GM18511 (cell line): ENCODE results near the gene NIPAL3.
"Not testable (repeated sequence)": the region's sequence is repeated elsewhere in the genome, so short reads cannot be mapped to it uniquely, and the experiment has no call there.

Experiments used
- ATAC-seq: cut with Tn5 transposase; IDR thresholded peaks from one replicate; pipeline ENCODE4 v1.9.1; 2021; ENCODE audit warnings: mild to moderate bottlenecking, moderate library complexity; ENCODE audit not compliant: unreplicated experiment

The NIPAL3 gene

GRCh38 chr1:24487455-24487854, 71.9 kb downstream of the NIPAL3 start:
- ATAC-seq, result no peak

- not testable (repeated sequence) for ATAC-seq
Observed at GRCh38 chr1:24488159-24488558, 72.6 kb downstream of the NIPAL3 start.

GRCh38 chr1:24489674-24490073, 74.1 kb downstream of the NIPAL3 start:
- ATAC-seq, result no peak

- ATAC-seq, result no peak
Observed at GRCh38 chr1:24490101-24490781, 74.6 kb downstream of the NIPAL3 start.

- ATAC-seq, result no peak
Observed at GRCh38 chr1:24491577-24492360, 76.2 kb downstream of the NIPAL3 start.

GRCh38 chr1:24492935-24493334, 77.3 kb downstream of the NIPAL3 start:
- ATAC-seq, result not testable (repeated sequence)

GRCh38 chr1:24493785-24494184, 78.2 kb downstream of the NIPAL3 start:
- no peak for ATAC-seq

GRCh38 chr1:24498589-24498988, 83.0 kb downstream of the NIPAL3 start:
- no peak for ATAC-seq

GRCh38 chr1:24500448-24501048, 84.9 kb downstream of the NIPAL3 start:
- ATAC-seq, result no peak

GRCh38 chr1:24501371-24502064, 85.9 kb downstream of the NIPAL3 start:
- ATAC-seq, result no peak

GRCh38 chr1:24502065-24502708, 86.6 kb downstream of the NIPAL3 start:
- ATAC-seq, result no peak

- no peak for ATAC-seq
Observed at GRCh38 chr1:24502709-24503058, 87.1 kb downstream of the NIPAL3 start, which contains the start of gene RCAN3. Gene RCAN3 (plus strand): TSS chr1:24502836. CDS start chr1:24514373, 11,537 bp downstream.

- no peak for ATAC-seq
Observed at GRCh38 chr1:24503059-24503751, 87.6 kb downstream of the NIPAL3 start.

- no peak for ATAC-seq
Observed at GRCh38 chr1:24503870-24504523, 88.4 kb downstream of the NIPAL3 start.

- no peak for ATAC-seq
Observed at GRCh38 chr1:24504560-24504959, 89.0 kb downstream of the NIPAL3 start.

GRCh38 chr1:24505816-24506215, 90.2 kb downstream of the NIPAL3 start:
- no peak for ATAC-seq

- no peak for ATAC-seq
Observed at GRCh38 chr1:24506691-24507381, 91.2 kb downstream of the NIPAL3 start.

- no peak for ATAC-seq
Observed at GRCh38 chr1:24507405-24507804, 91.8 kb downstream of the NIPAL3 start.

GRCh38 chr1:24508911-24509310, 93.3 kb downstream of the NIPAL3 start:
- no peak for ATAC-seq
